GM23338 (cell line): Measurements from ENCODE around the gene BSX. TPM values are rescaled to one million over a fixed set of nuclear protein-coding genes. Genes with fewer than 3 reads are reported as not detected.

ENCODE experiments used
- ATAC-seq: fragments of 200-7000 bp; cut with Tn5 transposase; 3 replicates; pipeline ENCODE4 v1.9.1; 2020
- DNase-seq: peaks from one replicate; pipeline ENCODE4 v3.0.0-alpha.2; 2015; ENCODE audit warnings: low spot score
- H2AFZ ChIP-seq: fragments of 200-600 bp; sonication (generic); 2 replicates; pipeline ENCODE4 v1.8.0; 2016; ENCODE audit warnings: antibody characterized with exemption, mild to moderate bottlenecking, moderate library complexity
- H3F3A ChIP-seq: fragments of 200-600 bp; sonication (generic); replicated peaks from 2 replicates; pipeline ENCODE4 v1.8.0; 2017; ENCODE audit warnings: antibody characterized with exemption, mixed run types, low read depth
- H3K27ac ChIP-seq: fragments of 200-600 bp; sonication (generic); 2 replicates; pipeline ENCODE4 v1.6.1; 2016; ENCODE audit warnings: low read depth
- H3K27me3 ChIP-seq: fragments of 200-600 bp; sonication (generic); 2 replicates; pipeline ENCODE4 v1.8.0; 2016; ENCODE audit warnings: mild to moderate bottlenecking, mixed run types, moderate library complexity; ENCODE audit not compliant: insufficient read depth
- H3K36me3 ChIP-seq: fragments of 200-600 bp; sonication (generic); 2 replicates; pipeline ENCODE4 v1.8.0; 2016; ENCODE audit warnings: mild to moderate bottlenecking; ENCODE audit not compliant: insufficient read depth
- H3K4me1 ChIP-seq: fragments of 200-600 bp; sonication (generic); 2 replicates; pipeline ENCODE4 v1.8.0; 2016; ENCODE audit warnings: mild to moderate bottlenecking, moderate library complexity; ENCODE audit not compliant: insufficient read depth
- H3K4me2 ChIP-seq: fragments of 200-600 bp; sonication (generic); 2 replicates; pipeline ENCODE4 v1.7.1; 2017; ENCODE audit warnings: mixed run types
- H3K4me3 ChIP-seq: fragments of 200-600 bp; sonication (generic); 2 replicates; pipeline ENCODE4 v1.6.1; 2016; ENCODE audit warnings: mixed run types
- H3K79me2 ChIP-seq: fragments of 200-600 bp; sonication (generic); replicated peaks from 2 replicates; pipeline ENCODE4 v1.8.0; 2017; ENCODE audit warnings: mild to moderate bottlenecking; ENCODE audit not compliant: insufficient read depth
- H3K9me2 ChIP-seq: fragments of 200-600 bp; sonication (generic); 2 replicates; pipeline ENCODE4 v1.8.0; 2017; ENCODE audit not compliant: insufficient read depth
- H4K20me1 ChIP-seq: fragments of 200-600 bp; sonication (generic); replicated peaks from 2 replicates; pipeline ENCODE4 v1.8.0; 2017; ENCODE audit warnings: mild to moderate bottlenecking; ENCODE audit not compliant: insufficient read depth
- H3K27ac Mint-ChIP-seq: 2 replicates; pipeline ENCODE4 v1.8.0; 2020; ENCODE audit warnings: inconsistent platforms, mild to moderate bottlenecking, moderate library complexity, mixed read lengths
- H3K27me3 Mint-ChIP-seq: 3 replicates; pipeline ENCODE4 v1.8.0; 2022; ENCODE audit warnings: low read depth, mild to moderate bottlenecking, moderate library complexity, mixed read lengths, inconsistent platforms; ENCODE audit not compliant: insufficient read depth, poor library complexity
- H3K36me3 Mint-ChIP-seq: 3 replicates; pipeline ENCODE4 v1.8.0; 2021; ENCODE audit warnings: low read depth, mild to moderate bottlenecking, inconsistent platforms, moderate library complexity, mixed read lengths
- H3K4me1 Mint-ChIP-seq: 3 replicates; pipeline ENCODE4 v1.8.0; 2020; ENCODE audit warnings: mild to moderate bottlenecking, inconsistent platforms, mixed read lengths
- H3K4me3 Mint-ChIP-seq: 3 replicates; pipeline ENCODE4 v1.8.0; 2021; ENCODE audit warnings: moderate library complexity, mild to moderate bottlenecking, inconsistent platforms, mixed read lengths
- H3K9me3 Mint-ChIP-seq: 3 replicates; pipeline ENCODE4 v1.8.0; 2020; ENCODE audit warnings: moderate library complexity, mild to moderate bottlenecking, inconsistent platforms, mixed read lengths
- EZH2 ChIP-seq: fragments of 200-600 bp; sonication (generic); IDR thresholded peaks from one replicate; pipeline ENCODE4 v1.8.0; 2017; ENCODE audit warnings: antibody characterized with exemption, mild to moderate bottlenecking, low read depth; ENCODE audit not compliant: unreplicated experiment
- EZH2phosphoT487 ChIP-seq: fragments of 200-600 bp; sonication (generic); IDR thresholded peaks from one replicate; pipeline ENCODE4 v1.8.1; 2018; ENCODE audit warnings: antibody characterized with exemption; ENCODE audit not compliant: unreplicated experiment
- JUNB ChIP-seq: IDR thresholded peaks from one replicate; pipeline ENCODE4 v1.6.1; 2016; ENCODE audit warnings: antibody characterized with exemption; ENCODE audit not compliant: unreplicated experiment
- NANOG ChIP-seq: IDR thresholded peaks from 2 replicates; pipeline ENCODE4 v1.6.1; 2016; ENCODE audit warnings: antibody characterized with exemption, borderline replicate concordance
- POLR2AphosphoS5 ChIP-seq: IDR thresholded peaks from 2 replicates; pipeline ENCODE4 v1.6.1; 2016; ENCODE audit warnings: antibody characterized with exemption, low read depth
- STAT1 ChIP-seq: IDR thresholded peaks from one replicate; pipeline ENCODE4 v1.6.1; 2016; ENCODE audit warnings: antibody characterized with exemption; ENCODE audit not compliant: unreplicated experiment
- ZNF114 ChIP-seq: fragments of 250-450 bp; sonication (Bioruptor Pico); IDR thresholded peaks from 2 replicates; pipeline ENCODE4 v1.5.0; 2020; ENCODE audit warnings: mild to moderate bottlenecking, moderate library complexity
- ZNF331 ChIP-seq: fragments of 250-450 bp; sonication (Bioruptor Pico); IDR thresholded peaks from 2 replicates; pipeline ENCODE4 v1.5.0; 2020; ENCODE audit warnings: low read depth, mild to moderate bottlenecking, moderate library complexity
- polyA plus RNA-seq: library from polyadenylated mRNA; unstranded; fragments of >200 nt; fragmentation: Nextera tagmentation; extraction: Ambion mirVana; gene quantifications from 2 replicates; pipeline ENCODE4 v1.2.1, GENCODE V29; 2016
- total RNA-seq: library from RNA; depleted of rRNA; stranded (reverse); fragments of >200 nt; shearing (Covaris generic); gene quantifications from 2 replicates; pipeline ENCODE4 v1.2.3, GENCODE V29; 2014
- TF ChIP-seq, protein P1 (sequence below): IDR thresholded peaks from 2 replicates; pipeline ENCODE4 v1.6.1; 2016; ENCODE audit warnings: antibody characterized with exemption
- TF ChIP-seq, protein P2 (sequence below), 2 experiments: fragments of 200-600 bp in 1 of 2; sonication (generic) in 1 of 2; conservative IDR thresholded peaks; 2 replicates each; pipeline versions ENCODE4 v1.5.1 to v1.6.1; 2016 to 2017; ENCODE audit warnings: antibody characterized with exemption in 2 of 2, low read depth in 2 of 2, mild to moderate bottlenecking in 2 of 2, moderate library complexity in 1 of 2
- TF ChIP-seq, protein P3 (sequence below): fragments of 250-450 bp; sonication (Bioruptor Pico); IDR thresholded peaks from 2 replicates; pipeline ENCODE4 v1.5.0; 2020; ENCODE audit warnings: mild to moderate bottlenecking, moderate library complexity

Gene BSX
- total and polyA plus RNA-seq, 2 experiments from 2014 or later: not detected

DNA sequence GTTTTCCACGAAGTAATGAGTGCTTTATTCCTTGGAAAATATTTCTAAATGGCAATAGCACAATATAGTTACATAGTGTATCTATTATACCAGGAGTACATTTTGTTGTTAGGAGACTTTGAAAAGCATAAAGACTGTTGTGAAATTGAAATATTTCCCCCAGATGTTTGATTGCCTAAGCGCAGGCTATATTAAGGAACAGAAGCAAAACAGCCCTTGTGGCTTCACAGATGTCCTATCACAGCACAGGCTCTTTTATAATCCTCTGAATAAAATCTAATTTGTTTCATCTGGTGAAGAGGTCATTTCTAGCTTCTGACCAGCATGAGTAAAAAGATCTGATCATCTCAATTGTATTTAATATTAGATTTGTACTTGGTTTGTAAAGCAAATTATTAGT is 48.2 kb downstream of the BSX start:
- Histone ChIP-seq H2AFZ (no peak overlapping the region), H3K27me3 (no peaks in the 10 kb centered on the region), H4K20me1 (no peaks in the 10 kb centered on the region), H3K36me3 (no peaks in the 10 kb centered on the region), H3K27ac (no peak overlapping the region), H3K9me2 (no peaks in the 10 kb centered on the region), H3K79me2 (no peaks in the 10 kb centered on the region), H3F3A (no peaks in the 10 kb centered on the region), H3K4me2 (no peak overlapping the region), H3K4me3 (no peak overlapping the region), H3K4me1 (no peaks in the 10 kb centered on the region)
- H3K36me3 Mint-ChIP-seq: no peaks in the 10 kb centered on the region
- peaks cover 2% of the 10 kb centered on the region; the same call in 1 of the 3 replicates for H3K4me1 Mint-ChIP-seq
- no peaks in the 10 kb centered on the region for H3K9me3 Mint-ChIP-seq
- H3K4me3 Mint-ChIP-seq: no peak overlapping the region
- H3K27me3 Mint-ChIP-seq: no peaks in the 10 kb centered on the region
- ATAC-seq (no peak), DNase-seq (no peak)
- TF ChIP-seq NANOG (no peak), ZNF114 (CRISPR knock-in tag) (no peak), ZNF331 (no peak), JUNB (no peak), EZH2phosphoT487 (no peak), STAT1 (no peak), EZH2 (no peak), POLR2AphosphoS5 (no peak)
- TF ChIP-seq, protein P1, sequence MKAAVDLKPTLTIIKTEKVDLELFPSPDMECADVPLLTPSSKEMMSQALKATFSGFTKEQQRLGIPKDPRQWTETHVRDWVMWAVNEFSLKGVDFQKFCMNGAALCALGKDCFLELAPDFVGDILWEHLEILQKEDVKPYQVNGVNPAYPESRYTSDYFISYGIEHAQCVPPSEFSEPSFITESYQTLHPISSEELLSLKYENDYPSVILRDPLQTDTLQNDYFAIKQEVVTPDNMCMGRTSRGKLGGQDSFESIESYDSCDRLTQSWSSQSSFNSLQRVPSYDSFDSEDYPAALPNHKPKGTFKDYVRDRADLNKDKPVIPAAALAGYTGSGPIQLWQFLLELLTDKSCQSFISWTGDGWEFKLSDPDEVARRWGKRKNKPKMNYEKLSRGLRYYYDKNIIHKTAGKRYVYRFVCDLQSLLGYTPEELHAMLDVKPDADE: no peak
- TF ChIP-seq, protein P2, sequence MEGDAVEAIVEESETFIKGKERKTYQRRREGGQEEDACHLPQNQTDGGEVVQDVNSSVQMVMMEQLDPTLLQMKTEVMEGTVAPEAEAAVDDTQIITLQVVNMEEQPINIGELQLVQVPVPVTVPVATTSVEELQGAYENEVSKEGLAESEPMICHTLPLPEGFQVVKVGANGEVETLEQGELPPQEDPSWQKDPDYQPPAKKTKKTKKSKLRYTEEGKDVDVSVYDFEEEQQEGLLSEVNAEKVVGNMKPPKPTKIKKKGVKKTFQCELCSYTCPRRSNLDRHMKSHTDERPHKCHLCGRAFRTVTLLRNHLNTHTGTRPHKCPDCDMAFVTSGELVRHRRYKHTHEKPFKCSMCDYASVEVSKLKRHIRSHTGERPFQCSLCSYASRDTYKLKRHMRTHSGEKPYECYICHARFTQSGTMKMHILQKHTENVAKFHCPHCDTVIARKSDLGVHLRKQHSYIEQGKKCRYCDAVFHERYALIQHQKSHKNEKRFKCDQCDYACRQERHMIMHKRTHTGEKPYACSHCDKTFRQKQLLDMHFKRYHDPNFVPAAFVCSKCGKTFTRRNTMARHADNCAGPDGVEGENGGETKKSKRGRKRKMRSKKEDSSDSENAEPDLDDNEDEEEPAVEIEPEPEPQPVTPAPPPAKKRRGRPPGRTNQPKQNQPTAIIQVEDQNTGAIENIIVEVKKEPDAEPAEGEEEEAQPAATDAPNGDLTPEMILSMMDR (conservative IDR thresholded peaks at IDR 0.05; ENCODE audit: low read depth in 2 of 2): no peak
- TF ChIP-seq, protein P3, sequence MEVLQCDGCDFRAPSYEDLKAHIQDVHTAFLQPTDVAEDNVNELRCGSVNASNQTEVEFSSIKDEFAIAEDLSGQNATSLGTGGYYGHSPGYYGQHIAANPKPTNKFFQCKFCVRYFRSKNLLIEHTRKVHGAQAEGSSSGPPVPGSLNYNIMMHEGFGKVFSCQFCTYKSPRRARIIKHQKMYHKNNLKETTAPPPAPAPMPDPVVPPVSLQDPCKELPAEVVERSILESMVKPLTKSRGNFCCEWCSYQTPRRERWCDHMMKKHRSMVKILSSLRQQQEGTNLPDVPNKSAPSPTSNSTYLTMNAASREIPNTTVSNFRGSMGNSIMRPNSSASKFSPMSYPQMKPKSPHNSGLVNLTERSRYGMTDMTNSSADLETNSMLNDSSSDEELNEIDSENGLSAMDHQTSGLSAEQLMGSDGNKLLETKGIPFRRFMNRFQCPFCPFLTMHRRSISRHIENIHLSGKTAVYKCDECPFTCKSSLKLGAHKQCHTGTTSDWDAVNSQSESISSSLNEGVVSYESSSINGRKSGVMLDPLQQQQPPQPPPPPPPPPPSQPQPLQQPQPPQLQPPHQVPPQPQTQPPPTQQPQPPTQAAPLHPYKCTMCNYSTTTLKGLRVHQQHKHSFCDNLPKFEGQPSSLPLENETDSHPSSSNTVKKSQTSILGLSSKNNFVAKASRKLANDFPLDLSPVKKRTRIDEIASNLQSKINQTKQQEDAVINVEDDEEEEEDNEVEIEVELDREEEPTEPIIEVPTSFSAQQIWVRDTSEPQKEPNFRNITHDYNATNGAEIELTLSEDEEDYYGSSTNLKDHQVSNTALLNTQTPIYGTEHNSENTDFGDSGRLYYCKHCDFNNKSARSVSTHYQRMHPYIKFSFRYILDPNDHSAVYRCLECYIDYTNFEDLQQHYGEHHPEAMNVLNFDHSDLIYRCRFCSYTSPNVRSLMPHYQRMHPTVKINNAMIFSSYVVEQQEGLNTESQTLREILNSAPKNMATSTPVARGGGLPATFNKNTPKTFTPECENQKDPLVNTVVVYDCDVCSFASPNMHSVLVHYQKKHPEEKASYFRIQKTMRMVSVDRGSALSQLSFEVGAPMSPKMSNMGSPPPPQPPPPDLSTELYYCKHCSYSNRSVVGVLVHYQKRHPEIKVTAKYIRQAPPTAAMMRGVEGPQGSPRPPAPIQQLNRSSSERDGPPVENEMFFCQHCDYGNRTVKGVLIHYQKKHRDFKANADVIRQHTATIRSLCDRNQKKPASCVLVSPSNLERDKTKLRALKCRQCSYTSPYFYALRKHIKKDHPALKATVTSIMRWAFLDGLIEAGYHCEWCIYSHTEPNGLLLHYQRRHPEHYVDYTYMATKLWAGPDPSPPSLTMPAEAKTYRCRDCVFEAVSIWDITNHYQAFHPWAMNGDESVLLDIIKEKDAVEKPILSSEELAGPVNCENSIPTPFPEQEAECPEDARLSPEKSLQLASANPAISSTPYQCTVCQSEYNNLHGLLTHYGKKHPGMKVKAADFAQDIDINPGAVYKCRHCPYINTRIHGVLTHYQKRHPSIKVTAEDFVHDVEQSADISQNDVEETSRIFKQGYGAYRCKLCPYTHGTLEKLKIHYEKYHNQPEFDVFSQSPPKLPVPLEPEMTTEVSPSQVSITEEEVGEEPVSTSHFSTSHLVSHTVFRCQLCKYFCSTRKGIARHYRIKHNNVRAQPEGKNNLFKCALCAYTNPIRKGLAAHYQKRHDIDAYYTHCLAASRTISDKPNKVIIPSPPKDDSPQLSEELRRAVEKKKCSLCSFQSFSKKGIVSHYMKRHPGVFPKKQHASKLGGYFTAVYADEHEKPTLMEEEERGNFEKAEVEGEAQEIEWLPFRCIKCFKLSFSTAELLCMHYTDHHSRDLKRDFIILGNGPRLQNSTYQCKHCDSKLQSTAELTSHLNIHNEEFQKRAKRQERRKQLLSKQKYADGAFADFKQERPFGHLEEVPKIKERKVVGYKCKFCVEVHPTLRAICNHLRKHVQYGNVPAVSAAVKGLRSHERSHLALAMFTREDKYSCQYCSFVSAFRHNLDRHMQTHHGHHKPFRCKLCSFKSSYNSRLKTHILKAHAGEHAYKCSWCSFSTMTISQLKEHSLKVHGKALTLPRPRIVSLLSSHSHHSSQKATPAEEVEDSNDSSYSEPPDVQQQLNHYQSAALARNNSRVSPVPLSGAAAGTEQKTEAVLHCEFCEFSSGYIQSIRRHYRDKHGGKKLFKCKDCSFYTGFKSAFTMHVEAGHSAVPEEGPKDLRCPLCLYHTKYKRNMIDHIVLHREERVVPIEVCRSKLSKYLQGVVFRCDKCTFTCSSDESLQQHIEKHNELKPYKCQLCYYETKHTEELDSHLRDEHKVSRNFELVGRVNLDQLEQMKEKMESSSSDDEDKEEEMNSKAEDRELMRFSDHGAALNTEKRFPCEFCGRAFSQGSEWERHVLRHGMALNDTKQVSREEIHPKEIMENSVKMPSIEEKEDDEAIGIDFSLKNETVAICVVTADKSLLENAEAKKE: no peak
- no peak overlapping the region for H3K27ac Mint-ChIP-seq
